SK-N-SH treated with all-trans-retinoic acid at 6 μM for 48 hours (cell line): ENCODE results near the gene TRIM2.

Source experiments
- ATAC-seq: fragments of 200-7000 bp; cut with Tn5 transposase; 3 replicates; pipeline ENCODE4 v1.9.1; 2020; ENCODE audit warnings: mild to moderate bottlenecking, moderate library complexity
- ARNTL ChIP-seq: fragments of 450-650 bp; formaldehyde crosslinking; IDR thresholded peaks from 2 replicates; pipeline ENCODE4 v1.5.0; 2020; ENCODE audit warnings: low read depth, mild to moderate bottlenecking, moderate library complexity, borderline replicate concordance
- BACH2 ChIP-seq: fragments of 250-450 bp; sonication (Bioruptor Pico); IDR thresholded peaks from 2 replicates; pipeline ENCODE4 v1.9.0; 2021; ENCODE audit warnings: mild to moderate bottlenecking, borderline replicate concordance
- ESRRG ChIP-seq: fragments of 250-450 bp; sonication (Bioruptor Pico); IDR thresholded peaks from 2 replicates; pipeline ENCODE4 v1.6.1; 2021; ENCODE audit warnings: mild to moderate bottlenecking
- GLIS3 ChIP-seq: fragments of 250-450 bp; sonication (Bioruptor Pico); IDR thresholded peaks from 2 replicates; pipeline ENCODE4 v1.5.0; 2020; ENCODE audit warnings: mild to moderate bottlenecking, moderate library complexity
- ISL1 ChIP-seq: fragments of 250-450 bp; sonication (Bioruptor Pico); IDR thresholded peaks from 2 replicates; pipeline ENCODE4 v2.1.2; 2022; ENCODE audit warnings: mild to moderate bottlenecking, moderate library complexity
- OSR1 ChIP-seq: fragments of 250-450 bp; sonication (Bioruptor Pico); IDR thresholded peaks from 2 replicates; pipeline ENCODE4 v1.8.0; 2022; ENCODE audit warnings: moderate library complexity, mild to moderate bottlenecking, inconsistent platforms
- PATZ1 ChIP-seq: fragments of 250-450 bp; sonication (Bioruptor Pico); IDR thresholded peaks from 2 replicates; pipeline ENCODE4 v1.8.0; 2020; ENCODE audit warnings: mild to moderate bottlenecking, moderate library complexity, borderline replicate concordance
- POU6F1 ChIP-seq: fragments of 250-450 bp; sonication (Bioruptor Pico); IDR thresholded peaks from 2 replicates; pipeline ENCODE4 v1.8.0; 2021; ENCODE audit warnings: low read depth, mild to moderate bottlenecking, moderate library complexity, borderline replicate concordance
- PPARA ChIP-seq: fragments of 250-450 bp; sonication (Bioruptor Pico); IDR thresholded peaks from 2 replicates; pipeline ENCODE4 v1.5.0; 2020; ENCODE audit warnings: mild to moderate bottlenecking, borderline replicate concordance
- RARB ChIP-seq: fragments of 250-450 bp; sonication (Bioruptor Pico); IDR thresholded peaks from 2 replicates; pipeline ENCODE4 v1.8.0; 2021; ENCODE audit warnings: mild to moderate bottlenecking, moderate library complexity
- SNAI2 ChIP-seq: fragments of 250-450 bp; sonication (Bioruptor Pico); IDR thresholded peaks from 2 replicates; pipeline ENCODE4 v1.5.0; 2020; ENCODE audit warnings: mild to moderate bottlenecking, moderate library complexity
- TCF4 ChIP-seq: fragments of 250-450 bp; sonication (Bioruptor Pico); IDR thresholded peaks from 2 replicates; pipeline ENCODE4 v1.8.0; 2021; ENCODE audit warnings: mild to moderate bottlenecking, moderate library complexity, borderline replicate concordance
- TOX ChIP-seq: fragments of 250-450 bp; sonication (Bioruptor Pico); IDR thresholded peaks from 2 replicates; pipeline ENCODE4 v1.8.0; 2021; ENCODE audit warnings: mild to moderate bottlenecking, moderate library complexity, borderline replicate concordance
- ZC3H10 ChIP-seq: fragments of 250-450 bp; sonication (Bioruptor Pico); IDR thresholded peaks from 2 replicates; pipeline ENCODE4 v1.5.1; 2021; ENCODE audit warnings: mild to moderate bottlenecking, moderate library complexity
- ZFP3 ChIP-seq: fragments of 250-450 bp; sonication (Bioruptor Pico); IDR thresholded peaks from 2 replicates; pipeline ENCODE4 v1.5.0; 2020; ENCODE audit warnings: mild to moderate bottlenecking, moderate library complexity
- ZFP30 ChIP-seq: fragments of 450-650 bp; formaldehyde crosslinking; IDR thresholded peaks from 2 replicates; pipeline ENCODE4 v1.5.0; 2022; ENCODE audit warnings: mild to moderate bottlenecking, moderate library complexity
- ZNF565 ChIP-seq: fragments of 450-650 bp; formaldehyde crosslinking; conservative IDR thresholded peaks from 2 replicates; pipeline ENCODE4 v1.5.0; 2020; ENCODE audit warnings: low read depth, mild to moderate bottlenecking, moderate library complexity
- ZNF70 ChIP-seq: fragments of 450-650 bp; formaldehyde crosslinking; IDR thresholded peaks from 2 replicates; pipeline ENCODE4 v1.5.0; 2020; ENCODE audit warnings: mild to moderate bottlenecking, moderate library complexity
- ZNF8 ChIP-seq: fragments of 450-650 bp; formaldehyde crosslinking; IDR thresholded peaks from 2 replicates; pipeline ENCODE4 v1.5.0; 2020; ENCODE audit warnings: mild to moderate bottlenecking, moderate library complexity
- TF ChIP-seq, protein P1 (sequence below): fragments of 250-450 bp; sonication (Bioruptor Pico); IDR thresholded peaks from 2 replicates; pipeline ENCODE4 v1.5.0; 2020; ENCODE audit warnings: mild to moderate bottlenecking, moderate library complexity
- TF ChIP-seq, protein P2 (sequence below): fragments of 250-450 bp; sonication (Bioruptor Pico); IDR thresholded peaks from 2 replicates; pipeline ENCODE4 v1.5.1; 2020; ENCODE audit warnings: low read depth, mild to moderate bottlenecking, moderate library complexity
- TF ChIP-seq, protein P3 (sequence below): fragments of 250-450 bp; sonication (Bioruptor Pico); IDR thresholded peaks from 2 replicates; pipeline ENCODE4 v1.5.1; 2021; ENCODE audit warnings: mild to moderate bottlenecking, moderate library complexity

Gene TRIM2

DNA sequence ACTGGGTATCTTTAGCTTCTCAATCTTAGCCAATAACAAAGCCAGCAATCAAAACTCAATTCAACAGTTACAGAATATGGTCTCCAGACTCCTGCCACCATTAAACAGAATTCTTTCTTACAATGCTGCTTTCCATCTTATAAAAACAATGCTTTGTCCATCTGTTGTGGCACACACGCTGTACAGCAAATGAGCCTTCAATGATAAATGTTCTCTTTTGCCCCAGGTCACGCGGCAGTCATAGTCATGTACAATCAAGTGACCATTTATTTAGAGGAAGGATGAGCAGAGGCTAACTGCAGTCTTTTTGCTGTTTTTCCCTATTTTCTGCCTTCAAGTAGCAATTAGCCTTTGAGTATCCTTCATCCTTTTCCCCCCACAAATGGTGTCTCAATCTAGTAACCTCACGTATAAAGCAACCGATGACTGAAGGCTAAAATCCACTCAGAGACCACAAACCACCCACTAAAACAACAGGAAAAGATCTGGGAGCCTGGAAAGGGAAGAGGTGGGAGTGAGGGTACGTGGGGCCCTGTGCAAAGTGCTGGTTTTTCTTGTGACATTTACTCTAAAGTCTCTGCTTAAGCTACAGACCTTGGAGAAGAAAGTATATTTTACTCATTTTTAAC, 24.4 kb downstream of the TRIM2 start:
- no peak for ATAC-seq
- TF ChIP-seq OSR1 (CRISPR knock-in tag) (no peak), GLIS3 (CRISPR knock-in tag) (no peak), ESRRG (CRISPR knock-in tag) (no peak), POU6F1 (no peak), ZC3H10 (CRISPR knock-in tag) (no peak), ZNF8 (CRISPR knock-in tag) (no peak), RARB (no peak), BACH2 (no peak), ZNF565 (CRISPR knock-in tag) (no peak), PATZ1 (CRISPR knock-in tag) (no peak), ZNF70 (CRISPR knock-in tag) (no peak), SNAI2 (CRISPR knock-in tag) (no peak), ZFP3 (CRISPR knock-in tag) (no peak), ARNTL (CRISPR knock-in tag) (no peak), ISL1 (CRISPR knock-in tag) (no peak), PPARA (no peak), TCF4 (CRISPR knock-in tag) (no peak), ZFP30 (no peak)
- TF ChIP-seq, protein P1, sequence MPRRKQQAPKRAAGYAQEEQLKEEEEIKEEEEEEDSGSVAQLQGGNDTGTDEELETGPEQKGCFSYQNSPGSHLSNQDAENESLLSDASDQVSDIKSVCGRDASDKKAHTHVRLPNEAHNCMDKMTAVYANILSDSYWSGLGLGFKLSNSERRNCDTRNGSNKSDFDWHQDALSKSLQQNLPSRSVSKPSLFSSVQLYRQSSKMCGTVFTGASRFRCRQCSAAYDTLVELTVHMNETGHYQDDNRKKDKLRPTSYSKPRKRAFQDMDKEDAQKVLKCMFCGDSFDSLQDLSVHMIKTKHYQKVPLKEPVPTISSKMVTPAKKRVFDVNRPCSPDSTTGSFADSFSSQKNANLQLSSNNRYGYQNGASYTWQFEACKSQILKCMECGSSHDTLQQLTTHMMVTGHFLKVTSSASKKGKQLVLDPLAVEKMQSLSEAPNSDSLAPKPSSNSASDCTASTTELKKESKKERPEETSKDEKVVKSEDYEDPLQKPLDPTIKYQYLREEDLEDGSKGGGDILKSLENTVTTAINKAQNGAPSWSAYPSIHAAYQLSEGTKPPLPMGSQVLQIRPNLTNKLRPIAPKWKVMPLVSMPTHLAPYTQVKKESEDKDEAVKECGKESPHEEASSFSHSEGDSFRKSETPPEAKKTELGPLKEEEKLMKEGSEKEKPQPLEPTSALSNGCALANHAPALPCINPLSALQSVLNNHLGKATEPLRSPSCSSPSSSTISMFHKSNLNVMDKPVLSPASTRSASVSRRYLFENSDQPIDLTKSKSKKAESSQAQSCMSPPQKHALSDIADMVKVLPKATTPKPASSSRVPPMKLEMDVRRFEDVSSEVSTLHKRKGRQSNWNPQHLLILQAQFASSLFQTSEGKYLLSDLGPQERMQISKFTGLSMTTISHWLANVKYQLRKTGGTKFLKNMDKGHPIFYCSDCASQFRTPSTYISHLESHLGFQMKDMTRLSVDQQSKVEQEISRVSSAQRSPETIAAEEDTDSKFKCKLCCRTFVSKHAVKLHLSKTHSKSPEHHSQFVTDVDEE = no peak
- TF ChIP-seq, protein P2, sequence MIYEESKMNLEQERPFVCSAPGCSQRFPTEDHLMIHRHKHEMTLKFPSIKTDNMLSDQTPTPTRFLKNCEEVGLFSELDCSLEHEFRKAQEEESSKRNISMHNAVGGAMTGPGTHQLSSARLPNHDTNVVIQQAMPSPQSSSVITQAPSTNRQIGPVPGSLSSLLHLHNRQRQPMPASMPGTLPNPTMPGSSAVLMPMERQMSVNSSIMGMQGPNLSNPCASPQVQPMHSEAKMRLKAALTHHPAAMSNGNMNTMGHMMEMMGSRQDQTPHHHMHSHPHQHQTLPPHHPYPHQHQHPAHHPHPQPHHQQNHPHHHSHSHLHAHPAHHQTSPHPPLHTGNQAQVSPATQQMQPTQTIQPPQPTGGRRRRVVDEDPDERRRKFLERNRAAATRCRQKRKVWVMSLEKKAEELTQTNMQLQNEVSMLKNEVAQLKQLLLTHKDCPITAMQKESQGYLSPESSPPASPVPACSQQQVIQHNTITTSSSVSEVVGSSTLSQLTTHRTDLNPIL (CRISPR knock-in tag) = no peak

- ATAC-seq = no peak
- TF ChIP-seq GLIS3 (CRISPR knock-in tag) (no peak), OSR1 (CRISPR knock-in tag) (no peak), ARNTL (CRISPR knock-in tag) (no peak), ZNF565 (CRISPR knock-in tag) (no peak), TOX (CRISPR knock-in tag) (no peak), ZNF70 (CRISPR knock-in tag) (no peak), POU6F1 (no peak), ZFP3 (CRISPR knock-in tag) (no peak)
- TF ChIP-seq, protein P3, sequence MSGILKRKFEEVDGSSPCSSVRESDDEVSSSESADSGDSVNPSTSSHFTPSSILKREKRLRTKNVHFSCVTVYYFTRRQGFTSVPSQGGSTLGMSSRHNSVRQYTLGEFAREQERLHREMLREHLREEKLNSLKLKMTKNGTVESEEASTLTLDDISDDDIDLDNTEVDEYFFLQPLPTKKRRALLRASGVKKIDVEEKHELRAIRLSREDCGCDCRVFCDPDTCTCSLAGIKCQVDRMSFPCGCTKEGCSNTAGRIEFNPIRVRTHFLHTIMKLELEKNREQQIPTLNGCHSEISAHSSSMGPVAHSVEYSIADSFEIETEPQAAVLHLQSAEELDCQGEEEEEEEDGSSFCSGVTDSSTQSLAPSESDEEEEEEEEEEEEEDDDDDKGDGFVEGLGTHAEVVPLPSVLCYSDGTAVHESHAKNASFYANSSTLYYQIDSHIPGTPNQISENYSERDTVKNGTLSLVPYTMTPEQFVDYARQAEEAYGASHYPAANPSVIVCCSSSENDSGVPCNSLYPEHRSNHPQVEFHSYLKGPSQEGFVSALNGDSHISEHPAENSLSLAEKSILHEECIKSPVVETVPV (CRISPR knock-in tag) = no peak
These were observed 25.3 kb downstream of the TRIM2 start for GRCh38 chr4:153229545-153229944.
